ENCODE measurements around the gene ZRANB1. TPM values are rescaled to one million over a fixed set of nuclear protein-coding genes. Genes with fewer than 3 reads are reported as not detected.

The ZRANB1 gene
- total RNA-seq, 2 experiments from 2014 or later, result 21.2 to 22.2 TPM

- ChIA-PET POLR2A (no interaction called here), CTCF (no interaction called here)
- DNase-seq (no peak), ATAC-seq (ENCODE audit: poor library complexity) (no peak)
- peaks cover 57% of the 10 kb centered on the region for H3K36me3 Mint-ChIP-seq (ENCODE audit: low read depth)
- no peak overlapping the region for H3K4me3 Mint-ChIP-seq
- H3K9me3 ChIP-seq (ENCODE audit: control insufficient read depth in 1 of 2, insufficient read depth in 1 of 2, low read length in 2 of 2), result no peaks in the 10 kb centered on the region
- no peaks in the 10 kb centered on the region for H3K27me3 Mint-ChIP-seq
- H3K4me3 ChIP-seq (ENCODE audit: low read length), result no peak overlapping the region
- peaks cover 4% of the 10 kb centered on the region for H3K4me1 ChIP-seq (ENCODE audit: insufficient read depth, low read length)
- intact Hi-C loops (cut with DNase I, micrococcal nuclease), result no loop called here
- H3K4me1 Mint-ChIP-seq (ENCODE audit: low read depth), result peaks cover 55% of the 10 kb centered on the region
- no peak overlapping the region for H3K27ac ChIP-seq (ENCODE audit: low read depth in 1 of 2, low read length in 2 of 2)
- peak overlapping the region; percentile 12 for H3K27ac Mint-ChIP-seq
- H3K27me3 ChIP-seq (ENCODE audit: control insufficient read depth in 1 of 2, insufficient read depth in 2 of 2, low read length in 2 of 2), result no peaks in the 10 kb centered on the region
- H3K9me3 Mint-ChIP-seq, result no peaks in the 10 kb centered on the region
- H3K36me3 ChIP-seq (ENCODE audit: insufficient read depth, low read length), result peaks cover 17% of the 10 kb centered on the region
- no peak for TF ChIP-seq CTCF (IDR thresholded peaks at IDR 0.05)
Measured at GRCh38 chr10:124962421-124962820, 20.5 kb downstream of the ZRANB1 start.

- TF ChIP-seq CTCF (IDR thresholded peaks at IDR 0.05), result no peak
- Mint-ChIP-seq H3K27me3 (no peaks in the 10 kb centered on the region), H3K9me3 (no peaks in the 10 kb centered on the region), H3K36me3 (ENCODE audit: low read depth) (peaks cover 66% of the 10 kb centered on the region), H3K4me1 (ENCODE audit: low read depth) (peaks cover 51% of the 10 kb centered on the region), H3K4me3 (no peak overlapping the region), H3K27ac (no peak overlapping the region)
- ATAC-seq (ENCODE audit: poor library complexity) (no peak), DNase-seq (no peak)
- Histone ChIP-seq H3K4me1 (ENCODE audit: insufficient read depth, low read length) (no peaks in the 10 kb centered on the region), H3K4me3 (ENCODE audit: low read length) (no peak overlapping the region), H3K36me3 (ENCODE audit: insufficient read depth, low read length) (peaks cover 31% of the 10 kb centered on the region), H3K27me3 (ENCODE audit: control insufficient read depth in 1 of 2, insufficient read depth in 2 of 2, low read length in 2 of 2) (no peaks in the 10 kb centered on the region), H3K27ac (ENCODE audit: low read depth in 1 of 2, low read length in 2 of 2) (no peak overlapping the region), H3K9me3 (ENCODE audit: control insufficient read depth in 1 of 2, insufficient read depth in 1 of 2, low read length in 2 of 2) (no peaks in the 10 kb centered on the region)
- intact Hi-C loops (cut with DNase I, micrococcal nuclease), result no loop called here
- CTCF ChIA-PET, result no interaction called here
- POLR2A ChIA-PET, result interaction anchor here (0.6 kb wide), 1 partner anchor 504 kb away, joined by 3 read pairs; no protein-coding TSS in a partner anchor
Measured at GRCh38 chr10:124963866-124964720, 22.2 kb downstream of the ZRANB1 start.

GRCh38 chr10:124966008-124966407 is 24.1 kb downstream of the ZRANB1 start:
- no peak overlapping the region for H3K27ac ChIP-seq (ENCODE audit: low read depth in 1 of 2, low read length in 2 of 2)
- peaks cover 79% of the 10 kb centered on the region for H3K36me3 Mint-ChIP-seq (ENCODE audit: low read depth)
- no peak for TF ChIP-seq CTCF (IDR thresholded peaks at IDR 0.05)
- intact Hi-C loops (cut with DNase I, micrococcal nuclease), result no loop called here
- H3K27ac Mint-ChIP-seq, result no peak overlapping the region
- H3K9me3 ChIP-seq (ENCODE audit: control insufficient read depth in 1 of 2, insufficient read depth in 1 of 2, low read length in 2 of 2), result no peaks in the 10 kb centered on the region
- ChIA-PET CTCF (interaction anchor here (0.6 kb wide), 1 partner anchor 12 kb away, joined by 4 read pairs; no protein-coding TSS in a partner anchor), POLR2A (no interaction called here)
- no peaks in the 10 kb centered on the region for H3K9me3 Mint-ChIP-seq
- no peaks in the 10 kb centered on the region for H3K27me3 ChIP-seq (ENCODE audit: control insufficient read depth in 1 of 2, insufficient read depth in 2 of 2, low read length in 2 of 2)
- DNase-seq (no peak), ATAC-seq (ENCODE audit: poor library complexity) (no peak)
- peaks cover 44% of the 10 kb centered on the region for H3K4me1 Mint-ChIP-seq (ENCODE audit: low read depth)
- H3K27me3 Mint-ChIP-seq, result no peaks in the 10 kb centered on the region
- H3K36me3 ChIP-seq (ENCODE audit: insufficient read depth, low read length), result peaks cover 40% of the 10 kb centered on the region
- peaks cover 5% of the 10 kb centered on the region for H3K4me1 ChIP-seq (ENCODE audit: insufficient read depth, low read length)
- no peak overlapping the region for H3K4me3 ChIP-seq (ENCODE audit: low read length)
- H3K4me3 Mint-ChIP-seq, result no peak overlapping the region
